HepG2 (cell line): Measurements from ENCODE around the gene MCF2L. TPM values are rescaled to one million over a fixed set of nuclear protein-coding genes. Genes with fewer than 3 reads are reported as not detected.

Experiments used
- ATAC-seq: fragments of 200-7000 bp; cut with Tn5 transposase; 3 replicates; pipeline ENCODE4 v1.9.1; 2020; ENCODE audit warnings: mild to moderate bottlenecking, moderate library complexity
- BruUV-seq: library from RNA; stranded (reverse); fragments of 400-500 nt; replicated peaks from 2 replicates; lab custom pipeline; 2021; lab: Mats Ljungman, UMichigan
- CTCF ChIA-PET: fragments of 300-600 bp; formaldehyde crosslinking; extraction: SDS; loops from one replicate; lab custom pipeline; 2021; ENCODE audit warnings: low total read pairs, inconsistent platforms, low intra/inter-chr PET ratio; lab: Yijun Ruan, JAX
- POLR2A ChIA-PET: fragments of 350-600 bp; sonication (Branson Sonifier 250); formaldehyde crosslinking; loops from one replicate; lab custom pipeline; 2020; ENCODE audit warnings: antibody characterized with exemption, inconsistent platforms; lab: Yijun Ruan, JAX
- DNase-seq: peaks from one replicate; pipeline ENCODE4 v3.0.0-alpha.2; 2015; ENCODE audit warnings: low spot score
- FAIRE-seq: peaks from 3 replicates; lab custom pipeline; 2011; peaks lifted over from hg19 to GRCh38; lab: Jason Lieb, UNC
- H2AFZ ChIP-seq: one replicate; pipeline ENCODE4 v1.6.1; 2011; ENCODE audit warnings: low read length, inconsistent platforms
- H3K27ac ChIP-seq: fragments of 300-600 bp; 3 replicates; pipeline ENCODE4 v1.8.0; 2011; ENCODE audit warnings: mixed run types, mild to moderate bottlenecking, mixed read lengths, low read length, inconsistent platforms; ENCODE audit not compliant: insufficient read depth; ENCODE audit errors: extremely low read length
- H3K27me3 ChIP-seq, 2 experiments: fragments of 200-600 bp in 1 of 2; 2 replicates in 1 of 2; 3 replicates in 1 of 2; pipeline versions ENCODE4 v1.6.0 to v1.8.0; 2011; ENCODE audit warnings: low read length in 2 of 2, mild to moderate bottlenecking in 2 of 2, moderate library complexity in 2 of 2, inconsistent platforms in 1 of 2; ENCODE audit not compliant: insufficient read depth in 2 of 2, control insufficient read depth in 1 of 2
- H3K36me3 ChIP-seq, 2 experiments: fragments of 200-600 bp in 1 of 2; replicated peaks in 1 of 2; 2 replicates in 1 of 2; 3 replicates in 1 of 2; pipeline versions ENCODE4 v1.5.1 to v1.8.0; 2011; ENCODE audit warnings: low read length in 2 of 2, inconsistent platforms in 1 of 2; ENCODE audit not compliant: insufficient read depth in 2 of 2, control insufficient read depth in 1 of 2
- H3K4me1 ChIP-seq: 2 replicates; pipeline ENCODE4 v1.5.1; 2012; ENCODE audit warnings: low read length, inconsistent platforms; ENCODE audit not compliant: insufficient read depth
- H3K4me2 ChIP-seq: 2 replicates; pipeline ENCODE4 v1.6.0; 2011; ENCODE audit warnings: low read depth, low read length, inconsistent platforms
- H3K4me3 ChIP-seq, 3 experiments: fragments of 200-600 bp in 1 of 3; sonication (generic), shearing (Covaris generic) in 1 of 3; replicated peaks in 1 of 3; 2 replicates each; pipeline ENCODE4 v1.5.1; 2011 to 2016; ENCODE audit warnings: low read length in 3 of 3, inconsistent platforms in 2 of 3, low read depth in 2 of 3, mild to moderate bottlenecking in 2 of 3, control low read depth in 1 of 3, mixed read lengths in 1 of 3; ENCODE audit not compliant: insufficient read depth in 1 of 3
- H3K79me2 ChIP-seq: one replicate; pipeline ENCODE4 v1.6.1; 2011; ENCODE audit warnings: low read length, inconsistent platforms; ENCODE audit not compliant: insufficient read depth
- H3K9ac ChIP-seq: 2 replicates; pipeline ENCODE4 v1.6.0; 2011; ENCODE audit warnings: mild to moderate bottlenecking, low read depth, low read length, inconsistent platforms; ENCODE audit not compliant: insufficient read depth
- H3K9me3 ChIP-seq: 2 replicates; pipeline ENCODE4 v1.5.1; 2012; ENCODE audit warnings: mild to moderate bottlenecking, low read length
- H4K20me1 ChIP-seq: 2 replicates; pipeline ENCODE4 v1.6.0; 2011; ENCODE audit warnings: inconsistent platforms, mild to moderate bottlenecking, low read length, moderate library complexity; ENCODE audit not compliant: insufficient read depth
- CHCHD3 ChIP-seq: sonication (generic); formaldehyde crosslinking; IDR thresholded peaks from 2 replicates; pipeline ENCODE4 v1.8.0; 2022; ENCODE audit warnings: mild to moderate bottlenecking, missing genetic modification reagents, moderate library complexity
- CREB1 ChIP-seq, 2 experiments: fragments of 450-650 bp in 1 of 2; IDR thresholded peaks; 2 replicates each; pipeline ENCODE4 v1.6.1; 2016 to 2017; ENCODE audit warnings: control low read depth in 1 of 2, mild to moderate bottlenecking in 1 of 2, missing compliant biosample characterization in 1 of 2, missing genetic modification characterization in 1 of 2
- DDIT3 ChIP-seq: sonication (generic); formaldehyde crosslinking; IDR thresholded peaks from 2 replicates; pipeline ENCODE4 v1.4.0; 2020; ENCODE audit warnings: mild to moderate bottlenecking, missing genetic modification reagents
- FOSL1 ChIP-seq: sonication (generic); formaldehyde crosslinking; IDR thresholded peaks from 2 replicates; pipeline ENCODE4 v1.9.0; 2021; ENCODE audit warnings: missing genetic modification reagents, borderline replicate concordance
- KAT2B ChIP-seq: fragments of 150-350 bp; IDR thresholded peaks from 2 replicates; pipeline ENCODE4 v1.6.1; 2014; ENCODE audit warnings: low read depth, low read length, borderline replicate concordance
- NKX3-1 ChIP-seq: sonication (generic); formaldehyde crosslinking; IDR thresholded peaks from 2 replicates; pipeline ENCODE4 v1.5.0; 2020; ENCODE audit warnings: missing genetic modification reagents
- PHF8 ChIP-seq: sonication (generic); formaldehyde crosslinking; IDR thresholded peaks from 2 replicates; pipeline ENCODE4 v1.5.0; 2020; ENCODE audit warnings: missing genetic modification reagents
- REL ChIP-seq: sonication (generic); formaldehyde crosslinking; conservative IDR thresholded peaks from 2 replicates; pipeline ENCODE4 v1.8.0; 2022; ENCODE audit warnings: mild to moderate bottlenecking, missing genetic modification reagents, moderate library complexity
- SMARCC2 ChIP-seq: fragments of 450-650 bp; IDR thresholded peaks from 2 replicates; pipeline ENCODE4 v1.6.1; 2017; ENCODE audit warnings: antibody characterized with exemption, mild to moderate bottlenecking
- SOX5 ChIP-seq: IDR thresholded peaks from 2 replicates; pipeline ENCODE4 v1.6.1; 2016; ENCODE audit warnings: borderline replicate concordance
- THRA ChIP-seq: sonication (generic); formaldehyde crosslinking; IDR thresholded peaks from 2 replicates; pipeline ENCODE4 v1.4.0; 2020; ENCODE audit warnings: missing genetic modification reagents, borderline replicate concordance
- ZBTB20 ChIP-seq: sonication (generic); formaldehyde crosslinking; IDR thresholded peaks from 2 replicates; pipeline ENCODE4 v1.8.1; 2023; ENCODE audit warnings: missing genetic modification reagents, low read depth, mild to moderate bottlenecking, borderline replicate concordance
- ZNF251 ChIP-seq: sonication (generic); formaldehyde crosslinking; IDR thresholded peaks from 2 replicates; pipeline ENCODE4 v1.9.0; 2021; ENCODE audit warnings: mild to moderate bottlenecking, missing genetic modification reagents
- ZNF263 ChIP-seq: sonication (generic); formaldehyde crosslinking; IDR thresholded peaks from 2 replicates; pipeline ENCODE4 v1.4.0; 2020; ENCODE audit warnings: missing genetic modification reagents
- ZNF431 ChIP-seq: sonication (generic); formaldehyde crosslinking; IDR thresholded peaks from 2 replicates; pipeline ENCODE4 v1.9.0; 2022; ENCODE audit warnings: missing genetic modification reagents, low read depth, mild to moderate bottlenecking, borderline replicate concordance
- ZNF460 ChIP-seq: sonication (generic); formaldehyde crosslinking; IDR thresholded peaks from 2 replicates; pipeline ENCODE4 v1.5.1; 2020; ENCODE audit warnings: missing genetic modification reagents, mild to moderate bottlenecking, borderline replicate concordance
- ZNF646 ChIP-seq: sonication (generic); formaldehyde crosslinking; IDR thresholded peaks from 2 replicates; pipeline ENCODE4 v1.9.0; 2021; ENCODE audit warnings: mild to moderate bottlenecking, missing genetic modification reagents
- WGBS: methylation state at CpG from one replicate; pipeline ENCODE4 v1.1.6; 2017; ENCODE audit warnings: low lambda C conversion rate; 5-methylcytosine and 5-hydroxymethylcytosine counted together
- in situ Hi-C: cut with HindIII; loops from 2 replicates; pipeline ENCODE4 v1.10.0; 2017; ENCODE audit warnings: low pct_unique_long_range_greater_than_20kb; ENCODE audit not compliant: extremely low pct_ligation_motif_present
- intact Hi-C: fragments of 100-400 bp; cut with micrococcal nuclease; formaldehyde crosslinking; loops from one replicate; pipeline ENCODE4 v1.10.0; 2022; ENCODE audit not compliant: unreplicated experiment
- polyA plus RNA-seq, 8 experiments: library from polyadenylated mRNA; depleted of rRNA in 3 of 8; stranded (reverse) in 7 of 8; unstranded in 1 of 8; fragments of >200 nt; fragmentation: Illumina TruSeq in 4 of 8; extraction: Trizol in 4 of 8; gene quantifications; 2 replicates each; pipeline versions ENCODE4 v1.2.1 to v1.2.3, GENCODE V29; 2011 to 2016; ENCODE audit warnings: low read depth in 4 of 8, missing spikeins in 1 of 8, mixed read lengths in 1 of 8; ENCODE audit not compliant: insufficient read depth in 1 of 8
- total RNA-seq, 5 experiments: library from RNA; depleted of rRNA; stranded (reverse); fragments of >200 nt; fragmentation: Illumina TruSeq; extraction: Trizol; gene quantifications; 2 replicates each; pipeline ENCODE4 v1.2.3, GENCODE V29; 2016; ENCODE audit warnings: low read depth in 1 of 5

MCF2L gene
- total and polyA plus RNA-seq, 2 of the 13 experiments (the other 11 are each of a cell fraction or from before 2014, with no cell fraction given): 19.4 to 28.4 TPM

GRCh38 chr13:113043931-113044330 is 74.9 kb downstream of the MCF2L start:
- no peak overlapping the region for H3K27ac ChIP-seq
- no peak overlapping the region for H3K9ac ChIP-seq
- ATAC-seq: no peak
- WGBS: 93% methylated on average over 14 of the region's 14 CpGs
- H3K79me2 ChIP-seq: no peaks in the 10 kb centered on the region
- in situ Hi-C loops: no loop called here
- no peaks in the 10 kb centered on the region for H3K9me3 ChIP-seq
- TF ChIP-seq CREB1 (IDR thresholded peaks at IDR 0.05) (no peak), CREB1 (CRISPR knock-in tag; IDR thresholded peaks at IDR 0.05) (no peak), ZNF460 (CRISPR knock-in tag) (no peak), DDIT3 (no peak), ZBTB20 (CRISPR knock-in tag) (no peak), ZNF251 (CRISPR knock-in tag) (no peak), NKX3-1 (CRISPR knock-in tag) (no peak), SMARCC2 (no peak), ZNF431 (CRISPR knock-in tag) (no peak), KAT2B (no peak), REL (CRISPR knock-in tag) (no peak), SOX5 (CRISPR knock-in tag) (no peak), FOSL1 (no peak), ZNF646 (no peak), THRA (CRISPR knock-in tag) (no peak), CHCHD3 (no peak), ZNF263 (CRISPR knock-in tag) (no peak), PHF8 (CRISPR knock-in tag) (no peak)
- TF ChIP-seq, all 625 proteins: peak for 0
- ChIA-PET POLR2A (no interaction called here), CTCF (no interaction called here)
- no peak overlapping the region for H3K4me2 ChIP-seq
- no peak overlapping the region for H3K4me3 ChIP-seq
- no TSS peak for BruUV-seq
- DNase-seq (no peak), FAIRE-seq (no peak)
- no peaks in the 10 kb centered on the region for H4K20me1 ChIP-seq
- no peaks in the 10 kb centered on the region for H3K27me3 ChIP-seq
- H3K36me3 ChIP-seq: peaks cover 10 to 45% of the 10 kb centered on the region in 2 experiments
- no peaks in the 10 kb centered on the region for H3K4me1 ChIP-seq
- intact Hi-C loops: no loop called here
- H2AFZ ChIP-seq: no peak overlapping the region
